Parathyroid adenoma (tissue), 2 donors: ENCODE results near the gene TMCC1.
"Not testable (repeated sequence)": the region's sequence is repeated elsewhere in the genome, so short reads cannot be mapped to it uniquely, and the experiment has no call there.

ENCODE experiments used
- H2AFZ ChIP-seq: fragments of 300-600 bp; sonication (generic); one replicate; pipeline ENCODE4 v1.7.0; 2017; ENCODE audit warnings: antibody characterized with exemption, mild to moderate bottlenecking
- H3K27ac ChIP-seq: fragments of 300-600 bp; sonication (generic); one replicate; pipeline ENCODE4 v1.7.0; 2017
- H3K27me3 ChIP-seq: fragments of 300-600 bp; sonication (generic); one replicate; pipeline ENCODE4 v1.7.0; 2017; ENCODE audit warnings: low read length; ENCODE audit not compliant: control insufficient read depth, insufficient read depth
- H3K36me3 ChIP-seq: fragments of 300-600 bp; sonication (generic); one replicate; pipeline ENCODE4 v1.7.0; 2017; ENCODE audit warnings: low read length; ENCODE audit not compliant: control insufficient read depth, insufficient read depth
- H3K4me1 ChIP-seq: fragments of 300-600 bp; sonication (generic); one replicate; pipeline ENCODE4 v1.7.0; 2017; ENCODE audit warnings: control low read depth
- H3K4me2 ChIP-seq: fragments of 300-600 bp; sonication (generic); one replicate; pipeline ENCODE4 v1.7.0; 2017; ENCODE audit warnings: low read length
- H3K4me3 ChIP-seq: fragments of 300-600 bp; sonication (generic); one replicate; pipeline ENCODE4 v1.7.0; 2017; ENCODE audit warnings: low read depth, low read length
- H3K79me2 ChIP-seq: fragments of 300-600 bp; sonication (generic); one replicate; pipeline ENCODE4 v1.7.0; 2017; ENCODE audit warnings: control low read depth
- H3K9ac ChIP-seq: fragments of 300-600 bp; sonication (generic); one replicate; pipeline ENCODE4 v1.7.0; 2017; ENCODE audit warnings: mild to moderate bottlenecking
- H3K9me3 ChIP-seq: fragments of 300-600 bp; sonication (generic); one replicate; pipeline ENCODE4 v1.7.0; 2017; ENCODE audit warnings: low read length; ENCODE audit not compliant: control insufficient read depth
- TF ChIP-seq, protein P1 (sequence below): fragments of 300-600 bp; sonication (generic); IDR thresholded peaks from one replicate; pipeline ENCODE4 v1.7.0; 2017; ENCODE audit warnings: antibody characterized with exemption, mild to moderate bottlenecking
- donor health status: primary hyperparathyroidism.

The TMCC1 gene

DNA sequence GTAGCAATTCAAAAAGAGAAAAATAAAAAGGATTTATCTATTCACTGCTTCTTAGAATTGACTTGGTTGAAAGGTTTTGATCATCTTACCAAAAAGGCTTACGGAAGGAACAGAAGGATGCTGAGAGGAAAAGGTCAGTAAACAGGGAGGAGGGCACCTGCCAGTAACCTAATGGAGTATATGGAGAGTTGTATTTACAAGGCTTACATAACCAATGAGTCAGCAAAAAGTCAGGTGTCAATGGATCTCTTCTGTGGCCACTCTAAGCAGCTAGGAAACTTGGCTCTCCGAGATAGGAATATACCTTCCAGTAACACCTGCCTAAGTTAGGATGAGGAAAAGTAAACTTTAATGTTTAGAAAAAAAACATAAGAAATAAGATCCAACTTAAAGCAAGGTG, 206.6 kb downstream of the TMCC1 start:
- H3K27me3 ChIP-seq, result no peaks in the 10 kb centered on the region
- H3K79me2 ChIP-seq, result peaks cover 4% of the 10 kb centered on the region
- TF ChIP-seq, protein P1, sequence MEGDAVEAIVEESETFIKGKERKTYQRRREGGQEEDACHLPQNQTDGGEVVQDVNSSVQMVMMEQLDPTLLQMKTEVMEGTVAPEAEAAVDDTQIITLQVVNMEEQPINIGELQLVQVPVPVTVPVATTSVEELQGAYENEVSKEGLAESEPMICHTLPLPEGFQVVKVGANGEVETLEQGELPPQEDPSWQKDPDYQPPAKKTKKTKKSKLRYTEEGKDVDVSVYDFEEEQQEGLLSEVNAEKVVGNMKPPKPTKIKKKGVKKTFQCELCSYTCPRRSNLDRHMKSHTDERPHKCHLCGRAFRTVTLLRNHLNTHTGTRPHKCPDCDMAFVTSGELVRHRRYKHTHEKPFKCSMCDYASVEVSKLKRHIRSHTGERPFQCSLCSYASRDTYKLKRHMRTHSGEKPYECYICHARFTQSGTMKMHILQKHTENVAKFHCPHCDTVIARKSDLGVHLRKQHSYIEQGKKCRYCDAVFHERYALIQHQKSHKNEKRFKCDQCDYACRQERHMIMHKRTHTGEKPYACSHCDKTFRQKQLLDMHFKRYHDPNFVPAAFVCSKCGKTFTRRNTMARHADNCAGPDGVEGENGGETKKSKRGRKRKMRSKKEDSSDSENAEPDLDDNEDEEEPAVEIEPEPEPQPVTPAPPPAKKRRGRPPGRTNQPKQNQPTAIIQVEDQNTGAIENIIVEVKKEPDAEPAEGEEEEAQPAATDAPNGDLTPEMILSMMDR, result no peak
- H3K4me3 ChIP-seq, result no peak overlapping the region
- H3K27ac ChIP-seq, result no peak overlapping the region
- H2AFZ ChIP-seq, result no peak overlapping the region
- H3K4me2 ChIP-seq, result no peak overlapping the region
- no peak overlapping the region for H3K9ac ChIP-seq
- H3K36me3 ChIP-seq, result no peaks in the 10 kb centered on the region
- H3K4me1 ChIP-seq, result peaks cover 17% of the 10 kb centered on the region
- no peaks in the 10 kb centered on the region for H3K9me3 ChIP-seq

DNA sequence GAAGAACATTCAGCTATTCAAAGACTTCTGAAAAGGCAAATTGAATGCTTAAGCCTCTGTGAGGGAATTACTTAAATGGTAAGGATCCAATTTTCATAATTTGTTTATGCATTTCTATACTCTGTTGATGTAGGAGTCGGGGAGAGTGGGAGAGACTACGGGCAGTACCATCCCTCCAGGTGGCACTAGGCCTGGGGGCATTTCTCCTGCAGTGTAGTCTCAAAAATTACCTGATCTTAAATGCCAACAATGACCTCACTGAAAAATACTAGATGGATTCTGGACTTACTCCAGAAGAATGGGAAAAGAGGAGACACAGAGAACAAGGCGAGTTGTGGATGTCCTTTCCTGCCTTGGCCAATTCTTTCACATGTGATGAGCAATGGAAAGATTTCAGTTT, 209.2 kb downstream of the TMCC1 start:
- H3K4me3 ChIP-seq, result no peak overlapping the region
- no peaks in the 10 kb centered on the region for H3K27me3 ChIP-seq
- peak overlapping the region; percentile 34 for H3K4me2 ChIP-seq
- H3K9me3 ChIP-seq, result no peaks in the 10 kb centered on the region
- TF ChIP-seq, protein P1, result no peak
- H2AFZ ChIP-seq, result no peak overlapping the region
- H3K9ac ChIP-seq, result no peak overlapping the region
- H3K79me2 ChIP-seq, result peaks cover 7% of the 10 kb centered on the region
- H3K4me1 ChIP-seq, result peaks cover 17% of the 10 kb centered on the region
- no peaks in the 10 kb centered on the region for H3K36me3 ChIP-seq
- H3K27ac ChIP-seq, result no peak overlapping the region

DNA sequence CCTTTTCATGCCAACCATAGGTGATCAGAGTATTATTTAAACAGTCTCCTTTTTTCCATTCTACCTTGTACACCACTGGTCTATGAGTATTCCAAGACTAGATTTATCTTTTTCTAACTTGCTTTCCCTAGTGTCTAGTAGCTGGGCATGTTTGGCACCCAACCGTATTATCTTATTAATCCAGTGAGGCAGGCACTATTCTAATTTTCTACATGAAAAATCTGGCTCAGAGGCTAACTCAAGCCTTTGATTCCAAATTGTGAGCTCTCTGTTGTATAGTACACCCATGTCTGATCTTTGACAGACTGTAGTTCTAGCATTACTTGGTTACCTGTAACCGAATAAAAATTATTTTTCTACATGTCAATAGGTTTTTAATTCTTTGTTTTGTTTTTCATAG, 210.3 kb downstream of the TMCC1 start:
- no peaks in the 10 kb centered on the region for H3K36me3 ChIP-seq
- H3K4me2 ChIP-seq, result no peak overlapping the region
- TF ChIP-seq, protein P1, result no peak
- no peaks in the 10 kb centered on the region for H3K9me3 ChIP-seq
- H3K4me1 ChIP-seq, result peaks cover 11% of the 10 kb centered on the region
- no peaks in the 10 kb centered on the region for H3K27me3 ChIP-seq
- H3K4me3 ChIP-seq, result no peak overlapping the region
- H3K9ac ChIP-seq, result no peak overlapping the region
- no peak overlapping the region for H3K27ac ChIP-seq
- peaks cover 11% of the 10 kb centered on the region for H3K79me2 ChIP-seq
- H2AFZ ChIP-seq, result no peak overlapping the region

DNA sequence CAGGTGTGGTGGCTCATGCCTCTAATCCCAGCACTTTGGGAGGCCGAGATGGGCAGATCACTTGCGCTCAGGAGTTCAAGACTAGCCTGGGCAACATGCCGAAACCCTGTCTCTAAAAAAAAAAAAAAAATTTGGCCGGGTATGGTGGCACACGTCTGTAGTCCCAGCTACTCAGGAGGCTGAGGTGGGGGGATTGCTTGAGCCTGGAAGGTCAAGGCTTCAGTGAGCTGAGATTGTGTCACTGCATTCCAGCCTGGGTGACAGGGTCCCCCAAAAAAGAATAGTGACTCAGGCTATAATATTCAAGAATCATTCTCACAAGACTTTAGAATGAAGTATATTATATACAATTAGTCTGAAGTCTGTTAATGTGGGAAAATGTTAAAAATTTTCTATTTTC, 216.5 kb downstream of the TMCC1 start:
- no peaks in the 10 kb centered on the region for H3K27me3 ChIP-seq
- no peak overlapping the region for H3K4me2 ChIP-seq
- H3K9me3 ChIP-seq, result no peaks in the 10 kb centered on the region
- no peaks in the 10 kb centered on the region for H3K4me1 ChIP-seq
- no peak overlapping the region for H3K9ac ChIP-seq
- H3K36me3 ChIP-seq, result no peaks in the 10 kb centered on the region
- TF ChIP-seq, protein P1, result no peak
- peaks cover 16% of the 10 kb centered on the region for H3K79me2 ChIP-seq
- H3K27ac ChIP-seq, result no peak overlapping the region
- H3K4me3 ChIP-seq, result no peak overlapping the region
- H2AFZ ChIP-seq, result no peak overlapping the region

GRCh38 chr3:129674798-129675123, 218.8 kb downstream of the TMCC1 start:
- H3K79me2 ChIP-seq, result peaks cover 13% of the 10 kb centered on the region
- not testable (repeated sequence) for H3K9ac ChIP-seq, H2AFZ ChIP-seq

More at GRCh38 chr3:129674798-129675123, 218.8 kb downstream of the TMCC1 start:
- not testable (repeated sequence) for H3K9me3 ChIP-seq, H3K4me1 ChIP-seq, H3K4me3 ChIP-seq, H3K27me3 ChIP-seq, H3K27ac ChIP-seq, H3K36me3 ChIP-seq, H3K4me2 ChIP-seq
